NCI-H82 (cell line): Measurements from ENCODE around the gene CHSY3.

Experiments used
- DNase-seq: peaks from one replicate; lab custom pipeline; 2025; lab: John Stamatoyannopoulos, UW

CHSY3 gene

DNA sequence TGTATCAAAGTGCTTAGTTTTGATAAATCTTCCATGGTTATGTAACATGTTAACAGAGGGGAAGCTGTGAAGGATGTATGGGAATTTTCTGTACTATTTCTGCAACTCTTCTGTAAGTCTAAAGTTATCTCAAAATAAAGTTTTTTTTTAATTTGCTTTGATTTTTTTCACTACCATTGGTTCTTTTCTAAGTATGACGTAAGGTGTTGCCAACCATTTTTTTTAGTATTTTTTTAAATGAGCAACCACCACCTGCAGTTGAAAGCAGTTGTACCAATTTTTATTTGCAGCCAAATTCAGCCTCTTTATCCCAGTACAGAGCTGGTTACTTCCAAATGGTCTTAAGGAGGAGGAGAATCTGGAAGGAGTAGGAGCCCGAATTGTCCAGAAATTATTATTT, 192.2 kb downstream of the CHSY3 start:
- DNase-seq: no peak

DNA sequence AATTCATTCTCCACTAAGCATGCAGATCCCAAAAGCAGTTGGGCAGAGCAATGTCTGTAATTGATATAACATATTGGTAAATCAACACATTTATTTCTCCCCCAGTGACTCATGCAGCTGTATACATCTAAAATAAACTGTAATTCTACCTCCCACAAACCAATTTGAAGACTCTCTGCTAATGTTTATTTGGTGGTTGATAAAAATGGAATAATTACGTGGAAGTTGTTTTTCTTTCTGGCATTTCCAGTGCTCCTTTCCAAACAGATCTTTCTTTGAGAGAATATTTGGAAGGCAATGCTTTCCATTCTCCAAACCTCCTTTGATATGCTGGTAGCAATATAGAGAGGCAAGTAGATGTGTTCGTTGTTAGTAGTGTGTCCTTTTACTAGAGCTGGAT, 194.7 kb downstream of the CHSY3 start:
- DNase-seq: no peak

DNA sequence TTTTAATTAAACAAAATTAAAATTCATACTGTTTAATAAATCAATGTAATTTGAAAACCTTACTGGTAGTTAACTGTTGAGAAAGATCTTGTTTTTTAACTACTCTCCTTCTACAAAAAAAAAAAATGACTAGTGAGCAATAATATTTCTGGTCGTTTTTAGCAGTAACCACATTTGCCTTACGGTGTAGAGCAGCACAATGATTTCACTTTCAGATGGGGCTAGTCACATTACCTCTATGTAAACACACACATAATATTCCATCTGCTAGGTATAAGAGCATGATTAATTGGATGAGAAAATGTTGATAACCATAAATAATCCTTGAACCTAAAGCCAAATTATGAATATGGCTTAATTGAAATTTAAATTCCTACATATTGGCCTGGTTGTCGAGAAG, 198.1 kb downstream of the CHSY3 start:
- DNase-seq: no peak

DNA sequence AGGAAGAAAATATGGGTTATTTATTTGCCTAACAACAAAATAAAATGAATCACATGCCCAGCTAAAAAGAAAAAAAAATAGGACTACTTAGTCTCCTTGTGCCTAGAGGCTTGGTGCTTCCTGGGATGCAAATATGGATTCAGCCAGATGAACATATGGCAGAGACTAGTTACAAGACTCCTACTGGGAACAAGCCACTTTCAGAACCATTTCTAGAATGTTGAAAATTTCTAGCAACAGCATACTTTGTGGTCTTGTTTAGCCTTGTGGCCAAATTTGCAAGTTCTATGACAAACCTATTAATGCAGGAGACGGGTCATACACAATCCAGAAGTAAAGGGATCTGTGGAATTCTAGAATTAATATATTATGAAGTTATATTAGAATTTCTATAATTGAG, 198.7 kb downstream of the CHSY3 start:
- no peak for DNase-seq

DNA sequence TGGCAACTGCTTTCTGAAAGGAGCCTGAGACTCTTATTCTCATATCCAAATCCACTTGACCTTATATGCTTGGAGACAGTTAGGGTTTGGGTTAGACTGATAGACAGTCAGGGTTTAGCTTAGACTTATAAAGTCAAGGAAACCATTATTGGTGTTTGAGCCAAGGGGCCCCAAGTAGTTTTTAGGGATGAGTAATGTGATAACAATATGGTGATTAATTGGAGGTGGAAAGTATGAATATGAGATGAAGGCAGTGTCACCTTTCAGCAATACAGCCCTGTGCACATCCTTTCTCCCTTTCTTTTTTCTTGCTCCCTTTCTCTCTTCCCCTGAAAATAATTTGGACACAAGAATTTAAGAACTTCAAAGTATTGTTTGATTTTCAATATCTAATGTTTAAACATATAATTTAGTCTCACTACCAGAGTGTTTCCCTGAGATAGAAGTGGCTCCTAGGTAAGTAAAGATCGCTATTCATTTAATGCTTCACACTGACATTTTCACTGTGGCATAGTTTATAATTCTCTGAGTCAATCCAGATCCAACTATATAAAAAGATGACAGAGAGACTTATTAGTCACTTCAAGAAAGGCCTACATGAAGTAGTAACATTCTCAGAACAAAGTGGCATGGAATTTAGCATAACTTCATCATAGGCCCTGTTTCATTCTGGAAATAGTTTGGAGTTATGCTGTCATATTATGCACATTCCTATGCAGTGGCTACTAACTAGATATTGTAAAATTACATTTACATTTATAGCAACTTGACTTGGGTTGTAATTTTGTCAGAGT, 200.8 kb downstream of the CHSY3 start:
- no peak for DNase-seq

DNA sequence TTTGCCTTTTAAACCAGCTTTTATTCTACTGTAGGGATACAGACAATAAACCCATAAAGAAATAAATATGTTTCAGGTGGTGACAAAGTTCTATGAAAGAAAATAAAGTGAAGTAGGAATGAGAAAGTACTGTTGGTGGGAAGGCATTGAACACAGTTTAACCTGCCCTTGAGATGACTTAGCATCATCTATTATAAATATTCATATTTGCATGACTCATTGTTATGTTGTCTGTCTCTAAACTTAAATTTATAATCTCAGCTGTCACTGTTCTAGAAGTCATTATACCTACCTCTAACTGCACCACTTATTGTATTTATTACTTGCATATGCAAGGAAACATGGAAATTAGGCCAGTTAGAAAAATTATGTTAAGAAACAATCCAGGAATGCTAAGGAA, 202.2 kb downstream of the CHSY3 start:
- DNase-seq: no peak

DNA sequence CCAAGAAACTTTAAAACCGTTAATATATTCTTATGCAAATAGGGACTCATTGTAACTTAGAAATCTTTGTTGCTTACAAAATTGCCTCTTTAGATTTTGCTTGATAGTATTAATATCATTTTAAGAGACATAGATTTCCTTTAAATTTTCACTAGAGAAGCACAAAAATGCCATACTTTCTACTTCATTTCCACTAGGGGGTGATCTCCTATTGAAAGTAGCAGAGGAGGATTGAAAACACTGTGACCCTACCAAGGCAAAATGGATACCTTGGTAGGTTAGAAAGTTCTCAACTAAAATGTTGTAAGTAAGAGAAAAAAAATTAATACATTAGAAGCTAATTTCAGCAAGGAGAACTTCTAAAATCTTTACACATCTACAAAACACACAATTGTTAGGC, 204.9 kb downstream of the CHSY3 start:
- DNase-seq: peak; percentile 44

DNA sequence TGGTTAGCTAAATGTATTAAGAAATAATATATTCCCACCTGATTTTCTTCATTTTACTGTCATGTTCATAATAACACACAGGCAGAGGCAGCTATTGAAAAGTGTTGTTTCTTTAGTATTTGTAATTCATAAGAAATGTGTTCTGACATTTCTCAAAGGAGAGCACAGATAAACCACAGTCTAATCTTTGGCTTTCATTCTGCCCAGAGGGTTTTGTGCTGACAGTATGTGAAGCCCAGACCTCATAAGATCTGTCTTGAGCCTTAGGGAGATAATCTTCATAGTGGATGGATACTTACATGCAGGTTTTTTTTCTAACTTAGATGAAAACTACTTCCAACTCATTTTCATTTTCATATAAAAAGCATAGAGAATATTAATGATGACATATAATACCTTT, 206.1 kb downstream of the CHSY3 start:
- peak; percentile 27 for DNase-seq

DNA sequence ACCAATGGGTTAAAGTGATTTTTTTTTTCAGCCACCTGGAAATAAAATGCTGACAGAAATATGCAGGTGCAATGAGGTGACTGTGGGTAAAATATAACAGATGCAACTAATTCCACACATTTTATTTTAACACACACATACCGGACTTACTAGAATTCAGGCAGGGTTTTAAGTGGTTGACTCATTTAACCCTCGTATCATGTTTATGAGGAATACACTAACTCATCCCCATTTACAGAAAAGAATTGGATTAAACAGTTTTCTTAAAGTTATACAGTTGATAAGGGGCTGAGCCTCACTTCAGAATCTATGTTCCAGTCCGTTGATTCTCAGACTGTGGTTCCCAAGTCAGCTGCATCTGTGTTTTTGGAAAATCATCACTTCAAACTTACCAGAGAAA, 207.5 kb downstream of the CHSY3 start:
- DNase-seq: no peak

DNA sequence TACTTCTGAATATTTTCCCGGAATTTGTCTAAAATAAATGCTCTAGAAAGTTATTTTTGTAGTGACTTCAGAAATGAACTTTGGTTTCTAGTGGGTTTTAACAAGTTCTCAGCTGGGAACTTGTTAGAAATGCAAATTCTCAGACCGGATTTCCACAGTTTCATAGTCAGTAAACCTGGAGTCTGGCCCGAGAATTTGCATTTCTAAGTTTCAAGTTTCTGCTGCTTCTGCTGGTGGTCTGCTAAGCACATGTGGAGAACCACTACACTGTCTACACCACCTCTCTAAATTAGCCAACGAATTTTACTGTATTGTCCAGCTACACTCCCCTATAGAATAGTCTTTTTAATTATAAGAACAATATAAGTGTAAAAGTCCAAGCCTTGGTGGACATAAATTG, 208.0 kb downstream of the CHSY3 start:
- no peak for DNase-seq

DNA sequence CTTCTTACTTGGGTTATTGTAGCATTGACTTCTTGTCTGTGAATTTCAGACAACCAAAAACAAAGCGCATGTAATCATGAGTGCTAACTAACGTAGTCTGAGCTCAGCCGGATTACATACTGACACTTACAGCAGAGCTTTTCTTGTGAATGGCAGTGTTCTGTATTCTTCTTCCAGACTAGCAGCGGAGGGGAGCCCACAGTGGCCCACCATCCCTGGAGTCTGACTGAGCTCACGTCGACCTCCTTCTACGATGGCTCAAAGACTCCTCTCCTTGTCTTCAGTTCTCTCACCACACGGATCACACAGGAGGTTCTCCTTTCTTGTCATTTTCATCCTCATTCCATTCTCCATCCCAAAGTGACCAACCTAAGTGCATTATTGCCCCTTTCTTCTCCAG, 211.4 kb downstream of the CHSY3 start:
- DNase-seq: peak; percentile 5

DNA sequence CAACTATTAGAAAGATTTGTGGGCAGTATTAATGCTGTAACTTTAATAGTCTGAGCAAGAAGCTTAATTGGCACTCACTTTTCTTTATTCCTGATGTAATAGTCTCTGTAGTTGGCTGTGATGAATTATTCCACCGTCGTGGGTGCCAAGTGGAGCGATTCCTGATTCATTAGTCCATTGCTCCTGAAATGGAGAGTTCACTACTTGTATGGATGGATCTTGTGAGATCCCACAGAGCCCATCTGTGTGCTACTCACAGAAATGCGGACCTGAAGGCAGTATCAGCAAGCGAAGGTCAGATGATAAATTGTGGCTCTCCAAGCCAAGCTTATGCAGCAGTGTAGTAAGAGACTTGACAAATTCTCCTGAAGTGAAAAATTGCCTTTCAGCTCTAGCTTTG, 212.2 kb downstream of the CHSY3 start:
- DNase-seq: no peak

DNA sequence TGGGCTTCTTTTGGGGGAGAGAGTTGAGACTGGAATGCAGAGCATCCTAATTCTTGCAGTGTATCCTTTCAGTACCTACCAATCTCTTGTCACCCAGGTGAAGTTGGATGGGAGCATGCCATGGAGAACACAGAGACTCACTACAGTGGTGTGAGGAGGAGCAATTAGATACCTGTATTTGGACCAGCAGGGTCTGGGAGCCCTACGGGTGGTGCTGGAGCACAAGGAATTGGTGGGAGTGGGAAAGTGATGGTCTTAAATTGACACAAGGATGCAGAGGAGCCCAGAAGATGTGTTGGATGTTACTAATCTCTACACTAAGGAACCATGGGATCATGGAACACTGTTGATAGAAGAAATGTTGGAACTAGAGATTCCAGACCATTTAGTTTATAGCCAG, 212.7 kb downstream of the CHSY3 start:
- no peak for DNase-seq

DNA sequence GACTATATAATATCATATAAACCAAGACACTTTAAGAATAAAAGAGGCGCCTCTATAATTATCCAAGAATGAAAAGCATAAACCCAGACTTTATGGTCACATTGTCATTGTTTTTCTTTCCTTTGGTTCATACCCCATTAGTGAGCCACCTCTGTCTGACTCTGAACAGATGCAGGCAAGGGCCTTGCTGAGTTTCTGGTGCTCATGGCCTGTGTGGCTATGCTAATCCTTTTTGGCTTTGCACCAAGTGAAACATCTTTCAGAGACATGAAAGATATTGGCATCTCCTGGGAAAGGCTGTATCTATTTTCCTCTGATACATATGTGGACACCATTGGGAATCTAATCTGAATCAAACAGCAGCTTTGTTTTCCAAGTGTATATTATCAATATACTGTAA, 222.5 kb downstream of the CHSY3 start:
- no peak for DNase-seq

DNA sequence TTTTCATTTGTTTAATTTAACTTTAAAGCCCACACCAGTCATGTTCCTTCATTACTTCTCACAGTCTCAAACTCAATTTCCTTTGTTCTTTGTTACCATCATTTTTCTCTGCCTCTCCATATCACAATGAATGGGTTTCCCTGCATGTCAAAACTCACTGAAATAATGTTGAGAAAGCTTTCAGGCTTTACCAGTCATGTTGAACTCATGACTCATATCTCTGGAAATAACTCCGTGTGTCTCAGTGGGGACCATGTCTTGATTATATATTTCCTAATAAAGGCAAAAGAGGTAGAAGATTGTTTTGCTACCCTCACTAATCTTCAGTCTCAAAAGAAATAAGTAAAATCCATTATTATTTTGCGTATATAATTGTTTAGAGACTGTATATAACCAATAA, 231.2 kb downstream of the CHSY3 start:
- no peak for DNase-seq

DNA sequence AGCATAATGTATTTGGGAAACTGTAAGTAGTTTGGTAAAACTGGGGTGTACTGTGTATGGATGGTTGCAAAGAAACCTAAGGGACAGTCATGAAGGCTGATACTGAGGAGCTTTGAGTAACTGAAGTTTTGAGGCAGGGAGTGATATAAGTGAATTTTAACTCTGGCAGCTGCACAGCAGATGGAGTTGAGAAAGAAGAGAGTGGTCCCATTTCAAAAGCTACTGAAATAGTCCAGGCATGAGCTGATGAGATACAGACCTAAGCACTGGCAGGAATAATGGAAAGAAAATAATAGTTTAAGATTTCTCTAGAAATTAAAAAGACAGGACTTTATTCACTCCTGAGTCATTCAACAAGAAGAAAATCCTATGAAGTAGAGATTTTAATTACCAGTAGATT, 232.0 kb downstream of the CHSY3 start:
- DNase-seq: no peak

DNA sequence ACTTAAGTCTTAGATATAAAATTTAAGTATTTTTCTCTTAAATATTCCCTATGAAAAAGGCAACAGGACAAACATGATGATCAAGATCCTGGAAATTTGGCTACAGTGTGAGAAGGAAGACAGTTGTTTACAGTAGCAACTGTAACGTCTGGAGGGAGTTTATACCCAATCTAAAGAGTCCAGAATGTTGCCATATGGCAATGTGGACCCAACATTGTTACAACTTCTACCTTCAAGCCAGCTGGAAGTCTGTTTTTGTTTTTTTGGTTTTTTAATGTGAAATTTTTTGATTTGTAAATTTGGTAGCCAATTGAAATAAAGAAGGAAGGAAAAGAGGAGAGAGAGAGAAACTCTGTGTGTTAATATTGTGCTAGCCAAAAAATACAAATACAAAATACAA, 233.4 kb downstream of the CHSY3 start:
- no peak for DNase-seq

DNA sequence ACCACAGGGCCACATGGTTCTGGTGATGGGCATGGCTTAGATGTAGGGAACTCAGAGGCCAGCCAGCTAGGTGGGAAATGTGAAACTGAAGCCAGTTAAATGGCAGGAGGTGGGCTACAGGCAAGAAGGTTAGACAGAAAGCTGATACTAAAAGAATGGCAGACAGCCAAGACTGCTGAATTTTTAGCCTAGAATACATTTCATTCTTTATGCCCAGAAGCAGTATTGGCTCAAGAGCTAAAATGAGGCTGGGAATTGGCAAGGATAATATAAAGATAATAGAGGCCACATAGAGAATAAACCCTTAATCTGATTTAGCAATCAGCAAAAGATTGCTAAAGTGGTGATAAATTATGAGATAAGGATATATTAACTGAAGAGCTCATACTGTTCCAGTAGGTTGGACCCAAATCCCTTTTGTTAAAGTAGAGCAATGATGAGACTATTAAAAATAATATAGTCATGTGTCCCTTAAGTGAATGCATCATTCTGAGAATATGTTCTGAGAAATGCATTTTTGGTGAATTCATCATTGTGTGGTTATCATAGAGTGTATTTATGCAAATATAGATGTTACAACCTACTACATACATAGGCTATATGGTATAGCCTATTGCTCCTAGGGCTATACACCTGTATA, 234.3 kb downstream of the CHSY3 start:
- DNase-seq: no peak

DNA sequence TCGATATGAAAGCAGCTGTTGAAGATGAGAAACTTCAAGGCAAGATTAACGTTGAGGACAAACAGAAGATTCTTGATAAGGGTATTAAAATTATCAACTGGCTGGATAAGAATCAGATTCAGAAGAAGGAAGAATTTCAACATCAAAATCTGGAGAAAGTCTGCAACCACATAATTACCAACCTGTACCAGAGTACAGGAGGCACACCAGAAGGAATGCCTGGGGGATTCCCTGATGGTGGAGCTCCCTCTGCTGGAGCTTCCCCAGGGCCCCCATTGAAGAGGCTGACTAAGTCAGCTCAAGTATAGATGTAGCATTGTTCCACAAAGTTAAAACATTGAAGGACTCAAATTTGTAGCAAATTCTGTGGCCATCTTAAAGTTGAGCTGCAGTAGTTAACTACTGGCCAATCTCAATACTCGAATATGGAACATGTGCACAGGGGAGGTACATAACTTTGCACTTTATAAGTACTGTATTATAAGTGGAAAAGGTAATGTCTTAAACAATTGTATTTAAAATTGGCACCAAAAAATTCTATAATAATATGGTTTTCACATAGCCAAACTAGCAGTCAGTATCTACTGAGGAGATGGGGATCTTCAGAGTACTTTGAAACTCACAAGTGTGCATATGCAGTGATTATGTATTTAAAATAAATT, 237.5 kb downstream of the CHSY3 start:
- no peak for DNase-seq

DNA sequence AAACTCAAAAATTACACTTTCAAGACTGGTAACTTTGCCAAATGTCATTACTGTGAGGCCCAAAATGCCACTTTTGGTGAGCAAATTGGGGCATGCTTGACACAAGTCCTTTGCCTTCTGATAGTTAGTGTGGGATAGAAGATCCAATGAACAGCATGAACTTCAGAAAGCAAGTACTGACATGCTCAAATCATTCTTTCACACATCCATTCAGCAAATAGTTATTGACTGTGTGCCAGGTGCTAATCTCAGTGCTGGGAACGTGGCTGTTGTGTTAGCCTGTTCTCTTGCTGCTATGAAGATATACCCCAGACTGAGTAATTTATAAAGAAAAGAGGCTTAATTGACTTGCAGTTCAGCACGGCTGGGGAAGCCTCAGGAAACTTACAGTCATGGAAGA, 247.0 kb downstream of the CHSY3 start:
- no peak for DNase-seq

DNA sequence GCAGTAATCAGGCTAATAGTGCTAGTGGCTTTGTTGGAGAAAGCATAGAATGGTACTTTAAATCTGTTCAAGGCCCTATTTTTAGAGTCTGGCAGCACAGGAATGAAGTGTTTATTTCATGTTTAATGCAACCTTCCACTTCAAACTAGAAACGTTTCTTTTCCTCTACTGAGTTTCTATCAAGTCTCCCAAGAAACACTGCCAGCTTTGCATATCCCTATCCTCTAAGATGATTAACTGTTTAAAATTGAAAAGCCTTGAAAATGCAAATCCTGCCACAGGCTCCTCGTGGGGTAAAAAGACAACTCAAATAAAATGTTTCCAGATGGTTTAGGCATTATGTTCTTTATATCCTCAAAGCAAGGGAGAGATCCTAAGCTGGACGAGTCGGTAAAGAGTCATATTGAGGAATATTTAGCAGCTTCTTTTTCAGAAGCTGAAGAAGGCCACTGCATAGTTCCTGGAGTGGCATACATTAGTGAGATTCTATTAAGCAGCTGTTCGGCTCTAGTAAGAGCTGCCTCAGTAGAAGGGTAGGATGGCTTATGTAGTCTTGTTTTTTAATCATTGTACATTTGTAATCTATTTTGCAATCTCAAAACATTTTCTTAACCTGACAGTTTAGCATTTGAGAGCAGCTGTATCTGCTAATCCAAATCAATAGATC, 251.2 kb downstream of the CHSY3 start:
- peak; percentile 39 for DNase-seq

DNA sequence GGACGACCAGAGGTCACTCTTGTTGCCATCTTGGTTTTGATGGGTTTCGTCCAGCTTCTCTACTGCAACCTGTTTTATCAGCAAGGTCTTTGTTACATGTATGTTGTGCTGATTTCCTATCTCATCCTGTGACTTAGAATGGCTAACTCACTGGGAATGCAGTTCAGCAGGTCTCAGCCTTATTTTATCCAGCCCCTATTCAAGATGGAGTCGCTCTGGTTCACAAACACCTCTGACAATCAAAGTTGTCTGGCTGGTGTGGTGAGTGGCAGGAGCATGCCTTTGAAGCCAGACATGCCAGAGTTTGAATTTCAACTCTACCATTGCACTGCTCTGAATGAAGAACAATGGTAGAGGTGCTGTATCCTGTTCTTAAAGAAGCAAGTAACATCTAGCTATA, 253.8 kb downstream of the CHSY3 start:
- DNase-seq: no peak

DNA sequence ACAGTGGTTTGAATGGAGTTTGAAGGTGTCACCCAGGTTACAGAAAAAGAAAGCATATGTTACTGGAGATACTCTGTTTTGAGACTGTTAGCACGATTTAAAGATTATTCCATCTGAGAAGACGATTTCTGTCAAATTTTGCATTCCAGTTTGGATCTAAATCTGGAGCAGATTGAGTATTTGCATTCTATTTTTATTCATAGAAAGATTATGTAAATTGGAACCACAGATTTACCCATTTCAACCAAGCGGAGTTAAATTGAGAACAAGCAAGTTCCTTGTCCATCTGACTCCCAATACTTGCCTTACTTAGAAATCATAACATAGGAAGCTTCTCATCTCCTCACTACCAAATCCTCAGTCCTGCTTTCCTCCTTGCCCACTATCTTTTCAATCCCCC, 255.7 kb downstream of the CHSY3 start:
- no peak for DNase-seq
